Fibroblast of the aortic adventitia (primary cell): ENCODE results near the gene TPK1. TPM values are rescaled to one million over a fixed set of nuclear protein-coding genes. Genes with fewer than 3 reads are reported as not detected.
A peak's percentile ranks its signal among the peaks of the same experiment; 100 is the strongest.
"Not testable (repeated sequence)": the region's sequence is repeated elsewhere in the genome, so short reads cannot be mapped to it uniquely, and the experiment has no call there.

ENCODE experiments used
- DNase-seq: peaks from one replicate; pipeline ENCODE4 v3.0.0-alpha.2; 2010; ENCODE audit warnings: low read depth
- H3K4me3 ChIP-seq: 2 replicates; pipeline ENCODE4 v1.5.1; 2011; ENCODE audit warnings: low read depth, mild to moderate bottlenecking, control low read depth, low read length, moderate library complexity
- total RNA-seq: library from RNA; depleted of rRNA; stranded (reverse); fragments of >200 nt; gene quantifications from 2 replicates; pipeline ENCODE4 v1.2.3, GENCODE V29; 2012; ENCODE audit warnings: low replicate concordance
- TF ChIP-seq, protein P1 (sequence below): IDR thresholded peaks from 2 replicates; pipeline ENCODE4 v1.5.1; 2011; ENCODE audit warnings: mild to moderate bottlenecking, low read length, control low read depth, inconsistent platforms; ENCODE audit not compliant: insufficient read depth

Gene TPK1
- total RNA-seq, 1 donor = 7.6 TPM

DNA sequence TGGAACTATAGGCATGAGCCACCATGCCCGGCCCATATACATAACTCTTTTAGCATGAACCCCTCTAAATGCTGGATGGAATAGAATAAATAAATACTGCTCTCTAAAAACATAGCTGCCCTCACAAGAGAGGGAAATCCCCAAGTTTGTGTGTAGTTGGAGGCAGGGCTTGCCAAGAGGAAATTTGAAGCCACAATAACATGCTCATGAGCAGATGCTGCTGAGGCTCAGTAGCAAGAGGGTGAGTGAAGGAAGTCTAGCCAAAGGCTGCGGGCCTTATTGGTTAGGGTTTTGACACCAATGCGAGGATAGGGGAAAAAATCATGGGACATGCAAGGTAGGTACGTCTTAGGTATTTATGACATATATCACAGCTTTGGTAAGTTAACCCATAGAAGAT is 17.3 kb downstream of the TPK1 start:
- TF ChIP-seq, protein P1, sequence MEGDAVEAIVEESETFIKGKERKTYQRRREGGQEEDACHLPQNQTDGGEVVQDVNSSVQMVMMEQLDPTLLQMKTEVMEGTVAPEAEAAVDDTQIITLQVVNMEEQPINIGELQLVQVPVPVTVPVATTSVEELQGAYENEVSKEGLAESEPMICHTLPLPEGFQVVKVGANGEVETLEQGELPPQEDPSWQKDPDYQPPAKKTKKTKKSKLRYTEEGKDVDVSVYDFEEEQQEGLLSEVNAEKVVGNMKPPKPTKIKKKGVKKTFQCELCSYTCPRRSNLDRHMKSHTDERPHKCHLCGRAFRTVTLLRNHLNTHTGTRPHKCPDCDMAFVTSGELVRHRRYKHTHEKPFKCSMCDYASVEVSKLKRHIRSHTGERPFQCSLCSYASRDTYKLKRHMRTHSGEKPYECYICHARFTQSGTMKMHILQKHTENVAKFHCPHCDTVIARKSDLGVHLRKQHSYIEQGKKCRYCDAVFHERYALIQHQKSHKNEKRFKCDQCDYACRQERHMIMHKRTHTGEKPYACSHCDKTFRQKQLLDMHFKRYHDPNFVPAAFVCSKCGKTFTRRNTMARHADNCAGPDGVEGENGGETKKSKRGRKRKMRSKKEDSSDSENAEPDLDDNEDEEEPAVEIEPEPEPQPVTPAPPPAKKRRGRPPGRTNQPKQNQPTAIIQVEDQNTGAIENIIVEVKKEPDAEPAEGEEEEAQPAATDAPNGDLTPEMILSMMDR = no peak
- no peak overlapping the region for H3K4me3 ChIP-seq
- peak; percentile 39 for DNase-seq

- TF ChIP-seq, protein P1 = no peak
- no peak for DNase-seq
- H3K4me3 ChIP-seq = no peak overlapping the region
Observed at GRCh38 chr7:144817001-144817400, 18.9 kb downstream of the TPK1 start.

GRCh38 chr7:144814299-144814698 is 21.6 kb downstream of the TPK1 start:
- no peak overlapping the region for H3K4me3 ChIP-seq
- DNase-seq = no peak
- TF ChIP-seq, protein P1 = no peak

- no peak for DNase-seq
- TF ChIP-seq, protein P1 = no peak
- no peak overlapping the region for H3K4me3 ChIP-seq
Observed at GRCh38 chr7:144812379-144813283, 23.2 kb downstream of the TPK1 start.

DNA sequence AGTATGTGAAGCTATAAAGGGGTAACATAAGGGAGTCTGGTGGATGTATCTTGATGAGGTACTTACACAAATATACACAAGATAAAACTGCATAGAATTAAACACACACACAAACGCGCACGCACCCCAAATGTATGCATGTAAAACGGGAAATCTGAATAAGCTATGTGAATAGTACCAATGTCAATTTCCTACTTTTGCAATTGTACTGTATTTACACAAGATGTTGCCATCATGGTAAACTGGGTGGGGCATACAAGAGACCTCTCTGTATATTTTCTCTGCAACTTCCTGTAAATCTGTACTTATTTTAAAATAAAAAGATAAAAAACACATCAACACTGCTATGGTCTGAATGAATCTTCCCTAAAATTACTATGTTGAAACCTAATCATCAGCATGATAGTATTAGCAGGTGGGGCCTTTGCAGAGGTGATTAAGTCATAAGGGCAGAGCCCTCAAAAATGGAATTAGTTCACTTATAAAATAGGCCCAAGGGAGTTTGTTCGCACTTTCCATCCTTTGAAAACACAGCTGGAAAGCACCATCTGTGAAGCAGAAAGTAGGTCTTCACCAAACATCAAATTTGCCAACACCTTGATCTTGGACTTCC is 30.1 kb downstream of the TPK1 start:
- TF ChIP-seq, protein P1 = no peak
- no peak overlapping the region for H3K4me3 ChIP-seq
- no peak for DNase-seq

DNA sequence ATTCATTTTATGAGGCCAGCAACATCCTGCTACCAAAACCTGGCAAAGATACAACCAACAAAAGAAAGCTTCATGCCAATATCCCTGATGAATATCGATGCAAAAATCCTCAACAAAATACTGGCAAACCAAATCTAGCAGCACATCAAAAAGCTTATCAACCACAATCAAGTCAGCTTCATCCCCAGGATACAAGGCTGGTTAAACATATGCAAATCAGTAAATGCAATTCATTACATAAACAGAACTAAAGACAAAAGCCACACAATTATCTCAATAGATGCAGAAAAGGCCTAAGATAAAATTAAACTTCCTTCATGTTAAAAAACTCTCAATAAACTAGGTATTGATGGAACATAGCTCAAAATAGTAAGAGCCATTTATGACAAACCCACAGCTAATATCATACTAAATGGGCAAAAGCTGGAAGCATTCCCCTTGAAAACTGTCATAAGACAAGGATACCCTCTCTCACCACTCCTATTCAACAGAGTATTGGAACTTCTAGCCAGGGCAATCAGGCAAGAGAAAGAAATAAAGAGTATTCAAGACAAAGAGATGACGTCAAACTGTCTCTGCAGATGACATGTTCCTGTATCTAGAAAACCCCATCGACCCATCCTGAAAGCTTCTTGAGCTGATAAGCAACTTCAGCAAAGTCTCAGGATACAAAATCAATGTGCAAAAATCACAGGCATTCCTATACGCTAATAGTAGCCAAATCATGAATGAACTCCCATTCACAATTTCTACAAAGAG is 35.0 kb downstream of the TPK1 start:
- H3K4me3 ChIP-seq, DNase-seq: not testable (repeated sequence)

- TF ChIP-seq, protein P1 = no peak
- no peak overlapping the region for H3K4me3 ChIP-seq
- no peak for DNase-seq
Observed at GRCh38 chr7:144796919-144797318, 38.9 kb downstream of the TPK1 start.
